Testis (tissue), 3 donors: ENCODE data around the gene PRR23E. TPM values are rescaled to one million over a fixed set of nuclear protein-coding genes. Genes with fewer than 3 reads are reported as not detected.

Source experiments
- DNase-seq: peaks from one replicate; pipeline ENCODE4 v3.0.0-alpha.2; 2019
- H3K27ac ChIP-seq, 2 donors: fragments of 200-600 bp; sonication (generic); one replicate each; pipeline ENCODE4 v1.5.1; 2019
- H3K27me3 ChIP-seq: fragments of 200-600 bp; sonication (generic); one replicate; pipeline ENCODE4 v1.5.1; 2019
- H3K36me3 ChIP-seq: fragments of 200-600 bp; sonication (generic); one replicate; pipeline ENCODE4 v1.5.1; 2017; ENCODE audit warnings: low read depth; ENCODE audit errors: missing control alignments
- H3K4me1 ChIP-seq: fragments of 200-600 bp; sonication (generic); one replicate; pipeline ENCODE4 v1.5.1; 2019
- H3K4me3 ChIP-seq, 2 donors: fragments of 200-600 bp; sonication (generic); one replicate each; pipeline ENCODE4 v1.5.1; 2017 to 2019
- H3K9me3 ChIP-seq: fragments of 200-600 bp; sonication (generic); one replicate; pipeline ENCODE4 v1.5.1; 2017
- CTCF ChIP-seq, 3 experiments: fragments of 450-650 bp in 2 of 3; fragments of 200-600 bp in 1 of 3; sonication (generic) in 1 of 3; IDR thresholded peaks; one replicate each; pipeline ENCODE4 v1.5.1; 2016 to 2019; ENCODE audit warnings: antibody characterized with exemption in 3 of 3, mild to moderate bottlenecking in 2 of 3, moderate library complexity in 1 of 3
- POLR2A ChIP-seq: fragments of 450-650 bp; IDR thresholded peaks from one replicate; pipeline ENCODE4 v1.6.1; 2017; ENCODE audit warnings: antibody characterized with exemption, mild to moderate bottlenecking, moderate library complexity
- WGBS, 2 donors: methylation state at CpG; one replicate each; pipeline ENCODE4 v1.1.5; 2018; 5-methylcytosine and 5-hydroxymethylcytosine counted together
- intact Hi-C: fragments of 100-400 bp; cut with DNase I; formaldehyde crosslinking; loops from one replicate; pipeline ENCODE4 v1.15.1; 2023; ENCODE audit warnings: low total_unique reads
- polyA plus RNA-seq: library from polyadenylated mRNA; stranded (reverse); fragments of 350-450 nt; fragmentation: Illumina TruSeq; extraction: RNeasy Lipid Tissue Mini Kit (QIAGEN cat#74804); gene quantifications from one replicate; pipeline ENCODE4 v1.2.3, GENCODE V29; 2014; ENCODE audit warnings: low read depth, low replicate concordance; ENCODE audit not compliant: insufficient read depth
- total RNA-seq, 2 donors: library from RNA; depleted of rRNA; stranded (reverse); fragments of >200 nt; gene quantifications; one replicate each; pipeline ENCODE4 v1.2.3, GENCODE V29; 2016

PRR23E gene
- total and polyA plus RNA-seq, 3 donors from 2014 or later, result 0.87 to 1.5 (median 1.0) TPM

- no peaks in the 10 kb centered on the region for H3K9me3 ChIP-seq
- H3K4me1 ChIP-seq, result no peaks in the 10 kb centered on the region
- no peaks in the 10 kb centered on the region for H3K36me3 ChIP-seq
- no peak overlapping the region for H3K4me3 ChIP-seq
- DNase-seq, result no peak
- no peaks in the 10 kb centered on the region for H3K27me3 ChIP-seq
- TF ChIP-seq POLR2A (no peak), CTCF (IDR thresholded peaks at IDR 0.05) (no peak)
- WGBS, 2 donors, result 73 to 81% methylated on average over 13 of the region's 13 CpGs
- intact Hi-C loops, result no loop called here
- H3K27ac ChIP-seq, result no peak overlapping the region
Measured at GRCh38 chr3:127218454-127218922, 25.6 kb downstream of the PRR23E start.

- H3K4me3 ChIP-seq, result no peak overlapping the region
- H3K36me3 ChIP-seq, result no peaks in the 10 kb centered on the region
- intact Hi-C loops, result no loop called here
- no peak for DNase-seq
- no peaks in the 10 kb centered on the region for H3K27me3 ChIP-seq
- no peak overlapping the region for H3K27ac ChIP-seq
- 42 to 52% methylated on average over 9 of the region's 9 CpGs for WGBS, 2 donors
- no peaks in the 10 kb centered on the region for H3K4me1 ChIP-seq
- no peak for TF ChIP-seq POLR2A
- TF ChIP-seq CTCF (IDR thresholded peaks at IDR 0.05), result no peak
- H3K9me3 ChIP-seq, result no peaks in the 10 kb centered on the region
Measured at GRCh38 chr3:127220497-127220896, 27.6 kb downstream of the PRR23E start.

GRCh38 chr3:127221037-127221436, 28.1 kb downstream of the PRR23E start:
- Histone ChIP-seq H3K27ac (no peak overlapping the region), H3K4me3 (no peak overlapping the region), H3K36me3 (no peaks in the 10 kb centered on the region), H3K4me1 (no peaks in the 10 kb centered on the region), H3K9me3 (no peaks in the 10 kb centered on the region), H3K27me3 (no peaks in the 10 kb centered on the region)
- TF ChIP-seq POLR2A (no peak), CTCF (IDR thresholded peaks at IDR 0.05) (no peak)
- 67 to 73% methylated on average over 4 of the region's 4 CpGs for WGBS, 2 donors
- no peak for DNase-seq
- intact Hi-C loops, result no loop called here

- 84 to 89% methylated on average over 7 to 10 of the region's 10 CpGs for WGBS, 2 donors
- intact Hi-C loops, result no loop called here
- H3K27ac ChIP-seq, result no peak overlapping the region
Measured at GRCh38 chr3:127221446-127222035, 28.6 kb downstream of the PRR23E start.

More at GRCh38 chr3:127221446-127222035, 28.6 kb downstream of the PRR23E start:
- no peak for DNase-seq
- no peak for TF ChIP-seq CTCF (IDR thresholded peaks at IDR 0.05)
- H3K36me3 ChIP-seq, result no peaks in the 10 kb centered on the region
- no peaks in the 10 kb centered on the region for H3K9me3 ChIP-seq
- no peak overlapping the region for H3K4me3 ChIP-seq
- H3K27me3 ChIP-seq, result no peaks in the 10 kb centered on the region
- H3K4me1 ChIP-seq, result no peaks in the 10 kb centered on the region
